GM21717 (cell line): ENCODE data around the gene TRNAU1AP.

ENCODE experiments used
- ATAC-seq: cut with Tn5 transposase; IDR thresholded peaks from one replicate; pipeline ENCODE4 v1.9.1; 2021; ENCODE audit warnings: mild to moderate bottlenecking, moderate library complexity; ENCODE audit not compliant: unreplicated experiment

TRNAU1AP gene

DNA sequence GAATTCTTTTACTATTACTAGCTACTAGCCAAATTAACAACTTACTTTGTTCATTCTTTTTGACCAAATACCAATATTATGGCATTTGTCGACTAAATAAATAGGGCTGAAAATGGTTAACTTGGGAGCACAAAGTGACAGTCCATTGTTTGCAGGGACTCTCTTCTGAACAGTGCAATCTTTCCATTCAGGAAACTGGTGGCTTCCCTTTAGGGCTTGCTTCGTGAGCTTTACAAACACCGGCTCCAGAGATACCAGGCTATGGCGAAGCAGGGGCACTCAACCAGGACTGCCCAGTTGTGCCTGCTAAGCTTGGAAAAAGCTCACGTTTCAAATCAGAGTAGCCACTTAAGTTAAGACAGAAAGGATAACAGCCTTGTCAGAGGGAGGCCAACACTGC, 51.5 kb downstream of the TRNAU1AP start:
- no peak for ATAC-seq

DNA sequence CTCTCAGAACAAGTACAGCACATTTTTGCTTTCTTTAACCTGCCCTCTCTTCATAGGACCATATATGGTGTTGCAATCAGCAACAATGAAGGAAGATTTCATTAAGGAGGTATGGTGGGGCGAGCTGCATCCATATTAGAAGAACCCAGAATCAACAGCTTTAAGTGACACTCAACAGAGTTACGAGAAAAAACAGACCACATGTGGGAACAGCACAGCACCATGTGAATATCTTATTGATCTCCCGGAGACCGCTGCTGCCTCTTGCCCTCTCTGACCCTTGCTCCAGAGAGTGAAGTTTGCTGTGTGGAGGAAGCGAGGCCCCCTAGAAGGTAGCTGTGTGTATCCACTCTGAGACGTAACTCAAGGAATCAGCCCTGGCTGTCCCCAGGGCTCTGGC, 52.1 kb downstream of the TRNAU1AP start:
- no peak for ATAC-seq

DNA sequence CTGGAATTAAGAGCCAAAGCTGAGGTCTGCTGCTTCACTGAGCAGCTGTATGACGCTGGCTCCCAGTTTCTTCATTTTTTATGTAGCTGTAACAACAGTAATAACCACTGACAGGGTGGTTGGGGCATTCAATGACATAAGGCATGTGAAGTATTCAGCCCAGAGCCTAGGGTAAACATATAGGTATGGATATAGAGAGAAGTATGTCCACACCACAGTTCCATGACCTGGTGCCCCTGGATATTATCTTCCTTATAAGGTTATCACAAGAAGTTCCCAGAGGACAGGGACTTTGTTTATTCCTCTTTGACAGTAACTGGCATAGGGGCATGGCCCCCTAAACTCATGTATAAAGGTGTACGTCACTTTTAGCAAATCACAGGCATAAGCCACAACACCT, 53.9 kb downstream of the TRNAU1AP start:
- no peak for ATAC-seq

DNA sequence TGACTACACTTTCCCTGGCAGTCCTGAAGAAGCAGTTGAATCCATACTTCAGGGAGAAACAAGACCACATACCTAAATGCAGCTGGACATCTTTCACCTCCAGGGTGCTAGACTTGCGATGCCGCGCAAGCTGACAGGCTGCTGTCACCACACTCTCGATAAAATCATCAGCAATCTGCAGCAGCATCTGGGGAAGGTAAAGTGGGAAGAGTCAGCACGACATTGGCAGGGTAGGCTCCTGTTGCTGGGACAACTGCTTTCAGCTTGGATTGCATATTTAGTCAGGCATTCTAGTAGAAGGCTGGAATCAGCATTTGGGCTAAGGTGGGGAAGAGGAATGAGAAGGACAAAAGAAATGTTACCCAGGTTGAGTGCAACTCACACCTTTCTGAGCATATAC, 60.3 kb downstream of the TRNAU1AP start:
- ATAC-seq, result no peak
